ENCODE results near the gene OSTM1. TPM values are rescaled to one million over a fixed set of nuclear protein-coding genes. Genes with fewer than 3 reads are reported as not detected.
A peak's percentile ranks its signal among the peaks of the same experiment; 100 is the strongest.

Gene OSTM1
- total and polyA plus RNA-seq, 9 of the 15 experiments (the other 6 are each of a cell fraction or from before 2014, with no cell fraction given), result 5.6 to 29.5 (median 16.3) TPM

- TF ChIP-seq ZNF12 (CRISPR knock-in tag; IDR thresholded peaks at IDR 0.05), result 0 out of 2 replicates have a peak, but pooled peaks have one; percentile 58
- TF ChIP-seq TOE1 (IDR thresholded peaks at IDR 0.05; ENCODE audit: borderline replicate concordance), result no peak
- peak; percentile 83; the same call in 1 of the 2 replicates for TF ChIP-seq TOE1 (CRISPR knock-in tag; IDR thresholded peaks at IDR 0.05; ENCODE audit: borderline replicate concordance, low read depth)
- TF ChIP-seq, protein P1, sequence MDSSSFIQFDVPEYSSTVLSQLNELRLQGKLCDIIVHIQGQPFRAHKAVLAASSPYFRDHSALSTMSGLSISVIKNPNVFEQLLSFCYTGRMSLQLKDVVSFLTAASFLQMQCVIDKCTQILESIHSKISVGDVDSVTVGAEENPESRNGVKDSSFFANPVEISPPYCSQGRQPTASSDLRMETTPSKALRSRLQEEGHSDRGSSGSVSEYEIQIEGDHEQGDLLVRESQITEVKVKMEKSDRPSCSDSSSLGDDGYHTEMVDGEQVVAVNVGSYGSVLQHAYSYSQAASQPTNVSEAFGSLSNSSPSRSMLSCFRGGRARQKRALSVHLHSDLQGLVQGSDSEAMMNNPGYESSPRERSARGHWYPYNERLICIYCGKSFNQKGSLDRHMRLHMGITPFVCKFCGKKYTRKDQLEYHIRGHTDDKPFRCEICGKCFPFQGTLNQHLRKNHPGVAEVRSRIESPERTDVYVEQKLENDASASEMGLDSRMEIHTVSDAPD (CRISPR knock-in tag; IDR thresholded peaks at IDR 0.05), result no peak
- 0 out of 2 replicates have a peak, but pooled peaks have one; percentile 9 for TF ChIP-seq SPI1 (IDR thresholded peaks at IDR 0.05; ENCODE audit: borderline replicate concordance, low read depth, low read length)
- TF ChIP-seq, protein P2, sequence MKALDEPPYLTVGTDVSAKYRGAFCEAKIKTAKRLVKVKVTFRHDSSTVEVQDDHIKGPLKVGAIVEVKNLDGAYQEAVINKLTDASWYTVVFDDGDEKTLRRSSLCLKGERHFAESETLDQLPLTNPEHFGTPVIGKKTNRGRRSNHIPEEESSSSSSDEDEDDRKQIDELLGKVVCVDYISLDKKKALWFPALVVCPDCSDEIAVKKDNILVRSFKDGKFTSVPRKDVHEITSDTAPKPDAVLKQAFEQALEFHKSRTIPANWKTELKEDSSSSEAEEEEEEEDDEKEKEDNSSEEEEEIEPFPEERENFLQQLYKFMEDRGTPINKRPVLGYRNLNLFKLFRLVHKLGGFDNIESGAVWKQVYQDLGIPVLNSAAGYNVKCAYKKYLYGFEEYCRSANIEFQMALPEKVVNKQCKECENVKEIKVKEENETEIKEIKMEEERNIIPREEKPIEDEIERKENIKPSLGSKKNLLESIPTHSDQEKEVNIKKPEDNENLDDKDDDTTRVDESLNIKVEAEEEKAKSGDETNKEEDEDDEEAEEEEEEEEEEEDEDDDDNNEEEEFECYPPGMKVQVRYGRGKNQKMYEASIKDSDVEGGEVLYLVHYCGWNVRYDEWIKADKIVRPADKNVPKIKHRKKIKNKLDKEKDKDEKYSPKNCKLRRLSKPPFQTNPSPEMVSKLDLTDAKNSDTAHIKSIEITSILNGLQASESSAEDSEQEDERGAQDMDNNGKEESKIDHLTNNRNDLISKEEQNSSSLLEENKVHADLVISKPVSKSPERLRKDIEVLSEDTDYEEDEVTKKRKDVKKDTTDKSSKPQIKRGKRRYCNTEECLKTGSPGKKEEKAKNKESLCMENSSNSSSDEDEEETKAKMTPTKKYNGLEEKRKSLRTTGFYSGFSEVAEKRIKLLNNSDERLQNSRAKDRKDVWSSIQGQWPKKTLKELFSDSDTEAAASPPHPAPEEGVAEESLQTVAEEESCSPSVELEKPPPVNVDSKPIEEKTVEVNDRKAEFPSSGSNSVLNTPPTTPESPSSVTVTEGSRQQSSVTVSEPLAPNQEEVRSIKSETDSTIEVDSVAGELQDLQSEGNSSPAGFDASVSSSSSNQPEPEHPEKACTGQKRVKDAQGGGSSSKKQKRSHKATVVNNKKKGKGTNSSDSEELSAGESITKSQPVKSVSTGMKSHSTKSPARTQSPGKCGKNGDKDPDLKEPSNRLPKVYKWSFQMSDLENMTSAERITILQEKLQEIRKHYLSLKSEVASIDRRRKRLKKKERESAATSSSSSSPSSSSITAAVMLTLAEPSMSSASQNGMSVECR (CRISPR knock-in tag; IDR thresholded peaks at IDR 0.05), result peak; percentile 81
- TF ChIP-seq ATF1 (CRISPR knock-in tag; IDR thresholded peaks at IDR 0.05), result no peak
- peak; percentile 88 for TF ChIP-seq ATF1 (tag; IDR thresholded peaks at IDR 0.05)
- TF ChIP-seq, protein P3, sequence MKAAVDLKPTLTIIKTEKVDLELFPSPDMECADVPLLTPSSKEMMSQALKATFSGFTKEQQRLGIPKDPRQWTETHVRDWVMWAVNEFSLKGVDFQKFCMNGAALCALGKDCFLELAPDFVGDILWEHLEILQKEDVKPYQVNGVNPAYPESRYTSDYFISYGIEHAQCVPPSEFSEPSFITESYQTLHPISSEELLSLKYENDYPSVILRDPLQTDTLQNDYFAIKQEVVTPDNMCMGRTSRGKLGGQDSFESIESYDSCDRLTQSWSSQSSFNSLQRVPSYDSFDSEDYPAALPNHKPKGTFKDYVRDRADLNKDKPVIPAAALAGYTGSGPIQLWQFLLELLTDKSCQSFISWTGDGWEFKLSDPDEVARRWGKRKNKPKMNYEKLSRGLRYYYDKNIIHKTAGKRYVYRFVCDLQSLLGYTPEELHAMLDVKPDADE (conservative IDR thresholded peaks at IDR 0.05; ENCODE audit: control insufficient read depth, low read depth, low read length), result peak; percentile 75
- peak; percentile 80 for TF ChIP-seq NFRKB (IDR thresholded peaks at IDR 0.05; ENCODE audit: low read depth)
- TF ChIP-seq, protein P4, sequence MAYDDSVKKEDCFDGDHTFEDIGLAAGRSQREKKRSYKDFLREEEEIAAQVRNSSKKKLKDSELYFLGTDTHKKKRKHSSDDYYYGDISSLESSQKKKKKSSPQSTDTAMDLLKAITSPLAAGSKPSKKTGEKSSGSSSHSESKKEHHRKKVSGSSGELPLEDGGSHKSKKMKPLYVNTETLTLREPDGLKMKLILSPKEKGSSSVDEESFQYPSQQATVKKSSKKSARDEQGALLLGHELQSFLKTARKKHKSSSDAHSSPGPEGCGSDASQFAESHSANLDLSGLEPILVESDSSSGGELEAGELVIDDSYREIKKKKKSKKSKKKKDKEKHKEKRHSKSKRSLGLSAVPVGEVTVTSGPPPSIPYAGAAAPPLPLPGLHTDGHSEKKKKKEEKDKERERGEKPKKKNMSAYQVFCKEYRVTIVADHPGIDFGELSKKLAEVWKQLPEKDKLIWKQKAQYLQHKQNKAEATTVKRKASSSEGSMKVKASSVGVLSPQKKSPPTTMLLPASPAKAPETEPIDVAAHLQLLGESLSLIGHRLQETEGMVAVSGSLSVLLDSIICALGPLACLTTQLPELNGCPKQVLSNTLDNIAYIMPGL (CRISPR knock-in tag; IDR thresholded peaks at IDR 0.05), result 0 out of 2 replicates have a peak, but pooled peaks have one; percentile 35
- no peak for TF ChIP-seq ZNF3 (CRISPR knock-in tag; IDR thresholded peaks at IDR 0.05)
- TF ChIP-seq, protein P5, sequence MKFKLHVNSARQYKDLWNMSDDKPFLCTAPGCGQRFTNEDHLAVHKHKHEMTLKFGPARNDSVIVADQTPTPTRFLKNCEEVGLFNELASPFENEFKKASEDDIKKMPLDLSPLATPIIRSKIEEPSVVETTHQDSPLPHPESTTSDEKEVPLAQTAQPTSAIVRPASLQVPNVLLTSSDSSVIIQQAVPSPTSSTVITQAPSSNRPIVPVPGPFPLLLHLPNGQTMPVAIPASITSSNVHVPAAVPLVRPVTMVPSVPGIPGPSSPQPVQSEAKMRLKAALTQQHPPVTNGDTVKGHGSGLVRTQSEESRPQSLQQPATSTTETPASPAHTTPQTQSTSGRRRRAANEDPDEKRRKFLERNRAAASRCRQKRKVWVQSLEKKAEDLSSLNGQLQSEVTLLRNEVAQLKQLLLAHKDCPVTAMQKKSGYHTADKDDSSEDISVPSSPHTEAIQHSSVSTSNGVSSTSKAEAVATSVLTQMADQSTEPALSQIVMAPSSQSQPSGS (CRISPR knock-in tag; IDR thresholded peaks at IDR 0.05), result no peak
- peak; percentile 65 to 92; a peak in 3 of 4 replicates for TF ChIP-seq TEAD1 (CRISPR knock-in tag; IDR thresholded peaks at IDR 0.05)
- peak; percentile 77 for TF ChIP-seq POLR2A (conservative IDR thresholded peaks at IDR 0.05)
- TF ChIP-seq ETV1 (tag; conservative IDR thresholded peaks at IDR 0.05; ENCODE audit: low read depth), result 0 out of 2 replicates have a peak, but pooled peaks have one; percentile 7
Observed at GRCh38 chr6:108074359-108075144, at the start of gene OSTM1 (continued).

Measured in K562 (cell line).